Measurements from ENCODE around the gene HECA. TPM values are rescaled to one million over a fixed set of nuclear protein-coding genes. Genes with fewer than 3 reads are reported as not detected.

Gene HECA
- polyA plus RNA-seq, 3 donors = 2.1 to 28.7 (median 3.3) TPM

- peaks cover 0 to 4% (median 0%) of the 10 kb centered on the region in 3 donors for H3K27me3 Mint-ChIP-seq (ENCODE audit: low read depth in 3 of 3)
- TF ChIP-seq, protein P1, sequence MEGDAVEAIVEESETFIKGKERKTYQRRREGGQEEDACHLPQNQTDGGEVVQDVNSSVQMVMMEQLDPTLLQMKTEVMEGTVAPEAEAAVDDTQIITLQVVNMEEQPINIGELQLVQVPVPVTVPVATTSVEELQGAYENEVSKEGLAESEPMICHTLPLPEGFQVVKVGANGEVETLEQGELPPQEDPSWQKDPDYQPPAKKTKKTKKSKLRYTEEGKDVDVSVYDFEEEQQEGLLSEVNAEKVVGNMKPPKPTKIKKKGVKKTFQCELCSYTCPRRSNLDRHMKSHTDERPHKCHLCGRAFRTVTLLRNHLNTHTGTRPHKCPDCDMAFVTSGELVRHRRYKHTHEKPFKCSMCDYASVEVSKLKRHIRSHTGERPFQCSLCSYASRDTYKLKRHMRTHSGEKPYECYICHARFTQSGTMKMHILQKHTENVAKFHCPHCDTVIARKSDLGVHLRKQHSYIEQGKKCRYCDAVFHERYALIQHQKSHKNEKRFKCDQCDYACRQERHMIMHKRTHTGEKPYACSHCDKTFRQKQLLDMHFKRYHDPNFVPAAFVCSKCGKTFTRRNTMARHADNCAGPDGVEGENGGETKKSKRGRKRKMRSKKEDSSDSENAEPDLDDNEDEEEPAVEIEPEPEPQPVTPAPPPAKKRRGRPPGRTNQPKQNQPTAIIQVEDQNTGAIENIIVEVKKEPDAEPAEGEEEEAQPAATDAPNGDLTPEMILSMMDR (IDR thresholded peaks at IDR 0.05) = no peak
- no peak overlapping the region for H3K4me3 Mint-ChIP-seq
- Histone ChIP-seq H3K79me2 (ENCODE audit: insufficient read depth, low read length) (no peaks in the 10 kb centered on the region), H3K4me1 (ENCODE audit: control insufficient read depth in 1 of 2, insufficient read depth in 2 of 2, low read length in 2 of 2) (no peaks in the 10 kb centered on the region), H3K27ac (ENCODE audit: low read depth in 1 of 2, low read length in 2 of 2) (no peak overlapping the region), H3K27me3 (ENCODE audit: control insufficient read depth in 2 of 2, insufficient read depth in 2 of 2, low read length in 2 of 2) (no peaks in the 10 kb centered on the region), H3K4me2 (replicated peaks; ENCODE audit: extremely low read depth, low read length, poor library complexity, severe bottlenecking) (no peak overlapping the region), H3K4me3 (replicated peaks in 1 of 3; ENCODE audit: low read depth in 2 of 3, low read length in 3 of 3) (no peak overlapping the region), H3K9me3 (replicated peaks in 1 of 2; ENCODE audit: control insufficient read depth in 1 of 2, insufficient read depth in 1 of 2, low read length in 2 of 2) (no peaks in the 10 kb centered on the region), H4K20me1 (ENCODE audit: insufficient read depth, low read length) (no peaks in the 10 kb centered on the region), H2AFZ (ENCODE audit: insufficient read depth, low read depth, low read length, poor library complexity, severe bottlenecking) (no peak overlapping the region), H3K9ac (ENCODE audit: insufficient read depth, low read length, poor library complexity, severe bottlenecking) (no peak overlapping the region), H3K36me3 (replicated peaks in 1 of 2; ENCODE audit: control insufficient read depth in 1 of 2, insufficient read depth in 2 of 2, low read length in 2 of 2) (no peaks in the 10 kb centered on the region)
- intact Hi-C loops (cut with micrococcal nuclease) = no loop called here
- no peak for DNase-seq
- no peak overlapping the region for H3K27ac Mint-ChIP-seq
- H3K9me3 Mint-ChIP-seq = no peaks in the 10 kb centered on the region
- H3K36me3 Mint-ChIP-seq = no peaks in the 10 kb centered on the region
- 100% methylated on average over 1 of the region's 7 CpGs for WGBS (ENCODE audit: insufficient coverage)
- H3K4me1 Mint-ChIP-seq = peaks cover 4% of the 10 kb centered on the region
Observed at GRCh38 chr6:139112561-139112960, 22.3 kb upstream of the HECA start.

DNA sequence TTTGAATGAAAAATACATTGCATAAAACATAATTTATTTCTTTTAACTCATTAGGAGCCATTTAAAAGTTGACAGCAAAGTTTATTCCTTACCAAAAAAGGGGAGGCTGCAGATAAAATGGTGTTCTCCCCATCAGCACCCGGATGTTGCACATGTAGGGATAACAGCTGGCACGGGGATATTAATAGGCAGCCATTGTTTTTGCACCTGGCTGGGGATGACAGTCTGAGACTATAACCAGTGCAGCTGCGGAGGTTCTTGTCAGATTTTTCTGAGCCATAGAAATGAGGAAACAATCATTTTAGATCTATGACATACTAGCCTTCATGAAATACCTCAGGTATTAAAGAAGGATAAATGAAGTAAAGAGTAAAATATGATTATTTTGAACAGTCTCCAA, 20.1 kb upstream of the HECA start:
- Mint-ChIP-seq H3K4me3 (no peak overlapping the region), H3K27me3 (ENCODE audit: low read depth in 3 of 3) (peaks cover 0 to 3% (median 0%) of the 10 kb centered on the region in 3 donors), H3K36me3 (peaks cover 0 to 2% of the 10 kb centered on the region in 2 donors), H3K27ac (no peak overlapping the region), H3K4me1 (peaks cover 4% of the 10 kb centered on the region), H3K9me3 (peaks cover 6 to 16% (median 10%) of the 10 kb centered on the region in 7 donors)
- no peaks in the 10 kb centered on the region for H3K27me3 ChIP-seq (ENCODE audit: control insufficient read depth in 2 of 2, insufficient read depth in 2 of 2, low read length in 2 of 2)
- H3K4me2 ChIP-seq (replicated peaks; ENCODE audit: extremely low read depth, low read length, poor library complexity, severe bottlenecking) = no peak overlapping the region
- H4K20me1 ChIP-seq (ENCODE audit: insufficient read depth, low read length) = no peaks in the 10 kb centered on the region
- H2AFZ ChIP-seq (ENCODE audit: insufficient read depth, low read depth, low read length, poor library complexity, severe bottlenecking) = no peak overlapping the region
- H3K4me1 ChIP-seq (ENCODE audit: control insufficient read depth in 1 of 2, insufficient read depth in 2 of 2, low read length in 2 of 2) = no peaks in the 10 kb centered on the region
- TF ChIP-seq, protein P1 (IDR thresholded peaks at IDR 0.05) = no peak
- no peak overlapping the region for H3K27ac ChIP-seq (ENCODE audit: low read depth in 1 of 2, low read length in 2 of 2)
- no peaks in the 10 kb centered on the region for H3K79me2 ChIP-seq (ENCODE audit: insufficient read depth, low read length)
- intact Hi-C loops (cut with micrococcal nuclease) = no loop called here
- WGBS (ENCODE audit: insufficient coverage) = 88% methylated on average over 3 of the region's 3 CpGs
- H3K9ac ChIP-seq (ENCODE audit: insufficient read depth, low read length, poor library complexity, severe bottlenecking) = no peak overlapping the region
- H3K4me3 ChIP-seq (replicated peaks in 1 of 3; ENCODE audit: low read depth in 2 of 3, low read length in 3 of 3) = no peak overlapping the region
- no peak for DNase-seq
- peaks cover 8 to 11% of the 10 kb centered on the region in 2 donors for H3K9me3 ChIP-seq (replicated peaks in 1 of 2; ENCODE audit: control insufficient read depth in 1 of 2, insufficient read depth in 1 of 2, low read length in 2 of 2)
- no peaks in the 10 kb centered on the region for H3K36me3 ChIP-seq (replicated peaks in 1 of 2; ENCODE audit: control insufficient read depth in 1 of 2, insufficient read depth in 2 of 2, low read length in 2 of 2)
